GM18505 (cell line): ENCODE measurements around the gene MGRN1.

Experiments
- ATAC-seq: cut with Tn5 transposase; IDR thresholded peaks from one replicate; pipeline ENCODE4 v1.9.1; 2021; ENCODE audit not compliant: unreplicated experiment
- POLR2A ChIP-seq: IDR thresholded peaks from 4 replicates; pipeline ENCODE4 v1.6.1; 2011; ENCODE audit warnings: borderline replicate concordance; ENCODE audit not compliant: insufficient read depth, insufficient read length; ENCODE audit errors: extremely low read depth

The MGRN1 gene

DNA sequence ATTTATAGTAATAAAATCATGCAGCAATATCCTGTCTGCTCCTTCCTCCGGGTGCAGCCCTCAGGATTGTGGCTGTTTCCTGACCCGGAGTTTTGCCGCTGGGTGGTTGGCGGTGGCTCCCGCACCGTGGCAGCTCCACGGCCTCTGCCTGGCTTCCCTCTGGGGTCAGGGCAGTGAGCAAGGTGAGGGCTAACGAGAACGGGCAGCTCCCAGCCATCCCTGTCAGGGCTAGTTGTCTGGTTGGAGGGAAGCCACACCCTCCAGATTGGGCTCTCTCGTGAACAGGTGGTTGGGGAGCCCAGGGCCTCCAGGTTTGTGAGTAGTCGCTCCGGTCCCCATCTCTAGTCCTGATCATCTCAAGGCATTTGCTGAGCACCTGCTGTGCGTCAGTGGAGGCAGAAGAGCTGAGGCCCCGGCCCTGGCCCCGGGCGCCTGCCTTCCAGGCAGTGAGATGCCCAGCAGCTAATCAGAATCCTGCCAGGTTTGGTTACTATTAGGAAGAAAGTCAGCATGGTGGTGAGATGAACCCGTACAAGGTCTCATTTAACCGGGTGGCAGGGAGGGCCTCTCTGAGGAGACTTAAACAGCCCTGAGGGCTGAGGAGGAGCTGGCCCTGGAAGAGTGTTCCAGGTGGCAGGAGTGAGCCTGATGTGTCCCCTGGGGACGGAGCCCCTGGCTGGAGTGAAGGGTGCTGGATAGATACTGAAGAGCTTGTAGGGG lies 66.5 kb downstream of the MGRN1 start:
- no peak for TF ChIP-seq POLR2A
- no peak for ATAC-seq

DNA sequence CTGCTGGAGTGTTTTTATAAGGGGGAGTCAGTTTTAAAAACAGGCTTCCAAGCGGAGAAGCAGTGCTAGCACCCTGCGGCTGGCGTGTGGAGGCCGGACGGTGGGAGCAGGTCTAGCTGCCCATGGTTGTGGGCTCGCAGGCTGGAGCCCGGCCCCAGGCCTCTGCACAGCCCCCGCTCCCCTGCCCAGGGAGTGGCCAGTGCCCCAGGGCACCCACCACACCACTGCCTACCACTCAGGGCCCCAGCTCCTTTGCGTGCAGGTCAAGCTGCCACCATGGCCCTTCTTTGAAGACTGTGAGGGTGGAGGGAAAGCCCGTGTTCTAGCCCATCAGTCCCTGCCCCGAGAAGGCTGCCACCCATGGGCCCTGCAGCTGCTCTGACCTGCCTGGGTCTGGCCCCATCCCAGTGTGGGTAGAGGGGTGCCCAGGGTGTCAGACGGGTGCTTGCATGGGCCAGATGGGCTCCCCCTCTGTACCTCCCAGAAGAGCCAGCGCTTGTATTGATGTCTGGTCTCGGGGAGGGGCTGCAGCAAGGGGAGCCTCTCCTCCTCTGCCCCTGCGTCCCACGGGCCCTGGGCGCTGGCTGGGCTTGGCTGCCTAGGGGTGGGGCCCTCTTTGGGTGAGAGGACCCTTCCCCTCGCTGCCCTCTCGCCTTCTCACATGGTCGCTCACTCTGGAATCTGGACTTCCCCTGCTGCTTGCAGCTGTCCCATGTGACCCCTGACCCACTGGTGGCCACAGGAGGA lies 67.2 kb downstream of the MGRN1 start:
- ATAC-seq = no peak
- TF ChIP-seq POLR2A = no peak

DNA sequence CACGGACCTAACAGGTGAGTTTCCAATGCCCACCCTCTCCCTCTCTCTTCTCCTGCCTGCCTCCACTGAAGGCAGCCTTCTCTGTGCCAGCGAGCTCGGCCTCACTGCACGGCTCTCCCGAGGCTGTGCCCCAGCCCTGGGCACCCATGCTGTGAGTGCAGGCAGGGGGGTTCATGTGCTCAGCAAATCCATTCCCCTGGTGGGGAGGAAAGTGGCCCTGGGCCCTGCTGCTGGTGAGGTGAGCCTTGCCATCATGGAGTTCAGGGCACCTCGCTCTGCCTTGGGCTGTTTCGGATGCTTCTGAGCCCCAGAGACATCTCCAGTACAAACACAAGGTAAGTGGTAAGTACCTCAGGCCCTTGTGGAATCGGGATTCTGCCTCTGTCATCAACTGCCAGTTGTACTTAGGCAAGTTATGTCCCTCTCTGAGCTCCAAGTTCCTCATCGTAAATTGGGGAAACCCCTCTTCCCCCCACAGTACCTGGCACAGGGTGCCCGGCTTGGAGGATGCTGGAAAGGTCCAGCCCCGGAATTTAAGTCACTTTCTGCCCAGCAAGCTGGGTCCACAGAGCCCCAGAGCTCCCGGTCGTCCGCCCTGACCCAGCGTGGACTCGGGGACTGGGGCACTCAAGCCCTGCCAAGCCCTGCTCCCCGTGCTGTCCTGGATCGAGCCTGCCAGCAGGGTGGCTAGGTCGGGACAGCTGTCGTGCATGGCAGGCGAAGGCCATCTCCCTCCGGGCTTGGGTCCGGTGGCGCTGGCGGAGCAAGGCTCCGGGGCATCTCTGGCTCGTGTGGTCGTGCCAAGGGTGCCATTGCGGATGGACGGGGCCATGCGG lies 68.1 kb downstream of the MGRN1 start:
- TF ChIP-seq POLR2A = no peak

GRCh38 chr16:4693296-4693955 lies 68.8 kb downstream of the MGRN1 start, which contains the start of gene NUDT16L1:
NUDT16L1 (plus strand) TSS chr16:4693562; CDS start chr16:4693727, 165 bp downstream.
- TF ChIP-seq POLR2A = peak; percentile 88

More for the DNA sequence above, 68.1 kb downstream of the MGRN1 start:
- peak; percentile 9 for ATAC-seq

DNA sequence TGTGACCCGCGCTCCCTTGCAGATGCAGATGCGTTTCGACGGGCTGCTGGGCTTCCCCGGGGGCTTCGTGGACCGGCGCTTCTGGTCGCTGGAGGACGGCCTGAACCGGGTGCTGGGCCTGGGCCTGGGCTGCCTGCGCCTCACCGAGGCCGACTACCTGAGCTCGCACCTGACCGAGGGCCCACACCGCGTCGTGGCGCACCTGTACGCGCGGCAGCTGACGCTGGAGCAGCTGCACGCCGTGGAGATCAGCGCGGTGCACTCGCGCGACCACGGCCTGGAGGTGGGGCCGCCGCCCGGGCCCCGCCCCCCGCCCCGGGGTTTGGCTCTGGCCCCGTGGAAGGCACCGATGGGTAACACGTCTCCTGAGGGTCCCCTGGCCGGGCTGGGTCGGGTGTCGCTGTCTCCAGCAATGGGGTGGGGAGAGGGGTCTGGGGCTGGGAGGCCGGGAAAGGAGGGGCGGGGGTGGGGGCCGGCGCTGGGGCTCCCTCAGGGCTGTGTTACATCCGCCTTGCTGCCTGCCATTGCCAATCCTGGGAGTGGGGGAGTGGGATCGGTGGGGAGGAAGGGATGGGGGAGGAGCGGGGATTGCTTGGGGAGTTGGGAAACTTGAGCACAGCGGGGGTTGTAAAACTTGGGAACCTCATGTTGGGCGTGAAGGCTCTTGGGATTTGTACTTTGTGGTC lies 69.5 kb downstream of the MGRN1 start:
- ATAC-seq = peak; percentile 8
- TF ChIP-seq POLR2A = no peak

More at GRCh38 chr16:4693296-4693955, 68.8 kb downstream of the MGRN1 start, which contains the start of gene NUDT16L1:
- ATAC-seq = peak; percentile 93

DNA sequence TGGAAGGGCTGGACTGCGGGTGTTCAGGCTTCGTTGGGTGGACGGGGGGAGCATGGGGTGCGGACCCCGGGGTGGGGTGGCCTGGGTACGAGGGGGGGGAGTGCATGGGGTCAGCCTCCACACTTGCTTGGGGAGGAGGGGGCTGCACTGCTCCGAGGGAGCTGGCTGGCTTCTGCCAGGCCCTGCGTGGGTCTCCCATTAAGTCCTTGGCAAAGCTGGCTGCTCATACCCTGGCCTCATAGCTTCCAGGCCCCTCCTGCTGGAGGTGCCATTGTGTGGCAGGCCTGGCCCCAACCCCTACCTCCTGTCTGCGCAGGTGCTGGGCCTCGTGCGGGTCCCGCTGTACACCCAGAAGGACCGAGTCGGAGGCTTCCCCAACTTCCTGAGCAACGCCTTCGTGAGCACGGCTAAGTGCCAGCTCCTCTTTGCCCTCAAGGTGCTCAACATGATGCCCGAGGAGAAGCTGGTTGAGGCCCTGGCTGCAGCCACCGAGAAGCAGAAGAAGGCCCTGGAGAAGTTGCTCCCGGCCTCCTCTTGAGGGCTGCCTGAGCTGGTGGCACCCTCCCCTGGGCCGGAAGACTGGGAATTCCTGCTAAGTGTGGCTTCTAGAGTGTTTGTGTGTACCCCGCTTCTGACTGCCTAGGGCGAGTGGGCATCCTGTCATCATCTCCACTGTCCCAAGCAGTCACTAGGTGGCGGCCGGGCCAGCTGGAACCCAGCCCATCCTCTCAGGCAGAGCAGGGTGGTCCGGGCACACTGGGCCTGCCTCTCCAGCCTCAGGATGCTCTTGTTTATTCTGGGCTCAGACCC lies 70.2 kb downstream of the MGRN1 start:
- no peak for TF ChIP-seq POLR2A
- ATAC-seq = no peak

- no peak for ATAC-seq
- no peak for TF ChIP-seq POLR2A
Observed at GRCh38 chr16:4695473-4696171, 71.0 kb downstream of the MGRN1 start.

- no peak for TF ChIP-seq POLR2A
- ATAC-seq = no peak
Observed at GRCh38 chr16:4696172-4696904, 71.7 kb downstream of the MGRN1 start.

DNA sequence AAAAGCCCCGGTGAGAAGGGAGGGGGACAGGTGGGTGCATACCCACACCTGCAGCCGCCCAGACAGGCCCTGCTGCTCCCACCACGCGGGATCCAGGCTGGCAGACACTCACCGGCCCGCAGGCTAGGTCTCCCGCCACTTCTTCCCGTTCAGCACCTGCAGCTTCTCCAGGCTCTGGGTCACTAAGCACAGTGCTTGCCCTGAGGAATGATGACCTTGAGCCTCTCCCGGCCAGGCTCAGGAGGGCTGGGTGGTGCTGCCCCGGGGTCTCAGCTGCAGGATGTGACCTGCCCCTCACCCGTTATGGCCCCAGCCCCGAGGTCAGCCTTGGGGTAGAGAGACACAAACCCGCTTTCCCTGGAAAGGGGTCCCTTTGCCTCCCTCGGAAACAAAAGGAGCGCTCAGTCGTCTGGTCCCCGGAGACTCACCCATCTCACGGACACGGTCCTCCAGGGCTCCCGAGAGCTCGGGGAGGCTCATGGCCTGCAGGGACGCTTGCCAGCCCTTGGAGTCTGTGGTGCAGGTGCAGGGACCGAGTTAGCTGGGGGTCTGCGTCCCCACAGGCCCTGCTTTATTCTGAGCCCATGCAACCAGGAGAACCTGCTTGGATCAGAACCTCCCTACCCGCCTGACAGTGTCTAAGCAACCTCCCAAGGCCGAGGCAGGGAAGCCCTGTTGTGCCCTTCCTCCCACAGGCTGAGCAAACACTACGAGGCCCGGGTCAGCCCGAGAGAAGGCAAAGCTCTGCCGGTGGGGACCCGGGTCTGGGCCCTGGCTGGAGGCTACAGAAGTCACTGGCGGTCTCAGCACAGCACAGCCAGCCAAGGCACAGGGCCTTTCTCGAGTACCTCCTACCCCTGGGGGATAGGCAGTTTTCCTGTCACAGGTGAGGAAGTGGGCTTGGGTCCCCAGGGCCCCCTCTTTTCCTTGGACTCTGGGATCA lies 72.5 kb downstream of the MGRN1 start:
- no peak for ATAC-seq
- no peak for TF ChIP-seq POLR2A
